HG03108 (cell line): ENCODE measurements around the gene PIGB.
"Not testable (repeated sequence)": the region's sequence is repeated elsewhere in the genome, so short reads cannot be mapped to it uniquely, and the experiment has no call there.

Experiments
- ATAC-seq: cut with Tn5 transposase; IDR thresholded peaks from one replicate; pipeline ENCODE4 v1.9.1; 2021; ENCODE audit warnings: moderate library complexity; ENCODE audit not compliant: unreplicated experiment

PIGB gene

GRCh38 chr15:55372701-55373440 lies 53.8 kb downstream of the PIGB start:
- no peak for ATAC-seq

- no peak for ATAC-seq
Measured at GRCh38 chr15:55379095-55379494, 60.1 kb downstream of the PIGB start.

GRCh38 chr15:55381595-55381994 lies 62.6 kb downstream of the PIGB start:
- no peak for ATAC-seq

- no peak for ATAC-seq
Measured at GRCh38 chr15:55383687-55384086, 64.7 kb downstream of the PIGB start.

GRCh38 chr15:55387027-55387426 lies 68.0 kb downstream of the PIGB start:
- ATAC-seq = no peak

GRCh38 chr15:55389264-55389607 lies 70.2 kb downstream of the PIGB start:
- no peak for ATAC-seq

- no peak for ATAC-seq
Measured at GRCh38 chr15:55394694-55395093, 75.7 kb downstream of the PIGB start.

- ATAC-seq = no peak
Measured at GRCh38 chr15:55398243-55398642, 79.2 kb downstream of the PIGB start.

GRCh38 chr15:55400050-55400449 lies 81.0 kb downstream of the PIGB start:
- not testable (repeated sequence) for ATAC-seq

- no peak for ATAC-seq
Measured at GRCh38 chr15:55401786-55402246, 82.8 kb downstream of the PIGB start.

GRCh38 chr15:55402707-55403106 lies 83.7 kb downstream of the PIGB start:
- no peak for ATAC-seq

- ATAC-seq = no peak
Measured at GRCh38 chr15:55403531-55403930, 84.5 kb downstream of the PIGB start.
